LoVo (cell line): Measurements from ENCODE around the gene IER3.
"Not testable (repeated sequence)": the region's sequence is repeated elsewhere in the genome, so short reads cannot be mapped to it uniquely, and the experiment has no call there.

Experiments
- DNase-seq: peaks from one replicate; pipeline ENCODE4 v3.0.0-alpha.2; 2016; ENCODE audit warnings: low spot score

Gene IER3

DNA sequence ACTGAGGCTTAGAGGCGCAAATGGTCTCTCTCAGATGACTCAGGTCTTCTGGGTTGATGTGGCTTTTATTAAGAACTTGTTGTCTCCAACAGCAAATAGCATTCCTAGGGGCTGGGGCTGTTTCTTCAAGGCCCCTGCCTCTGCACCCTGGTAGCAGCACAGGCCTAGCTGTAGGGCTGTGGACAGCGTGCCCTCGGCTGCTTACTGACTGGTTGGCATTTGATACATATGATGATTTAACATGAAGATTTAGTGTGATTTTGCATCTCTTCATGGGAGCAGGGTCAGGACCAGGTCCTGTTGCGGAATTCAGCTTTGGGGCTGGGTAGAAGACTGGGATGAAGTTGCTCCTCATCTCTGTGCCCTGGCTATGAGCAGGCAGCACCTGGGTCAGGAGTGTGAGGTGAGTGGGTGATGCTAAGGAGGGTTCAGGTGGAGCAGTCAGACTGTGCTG lies 24.3 kb upstream of the IER3 start:
- DNase-seq = no peak

DNA sequence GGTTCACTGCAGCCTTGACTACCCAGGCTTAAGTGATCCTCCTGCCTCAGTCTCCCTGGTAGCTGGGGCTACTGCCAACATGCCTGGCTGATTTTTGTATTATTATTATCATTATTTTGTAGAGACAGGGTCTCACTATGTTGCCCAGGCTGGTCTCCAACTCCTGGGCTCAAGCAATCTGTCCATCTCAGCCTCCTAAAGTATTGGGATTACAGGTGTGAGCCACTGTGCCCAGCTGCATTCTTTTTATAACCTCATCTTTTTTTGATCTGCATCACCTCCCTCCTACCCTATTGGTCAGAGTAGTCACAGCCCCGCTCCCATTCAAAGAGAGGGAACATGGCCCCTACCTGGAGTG lies 23.6 kb upstream of the IER3 start:
- DNase-seq = no peak

DNA sequence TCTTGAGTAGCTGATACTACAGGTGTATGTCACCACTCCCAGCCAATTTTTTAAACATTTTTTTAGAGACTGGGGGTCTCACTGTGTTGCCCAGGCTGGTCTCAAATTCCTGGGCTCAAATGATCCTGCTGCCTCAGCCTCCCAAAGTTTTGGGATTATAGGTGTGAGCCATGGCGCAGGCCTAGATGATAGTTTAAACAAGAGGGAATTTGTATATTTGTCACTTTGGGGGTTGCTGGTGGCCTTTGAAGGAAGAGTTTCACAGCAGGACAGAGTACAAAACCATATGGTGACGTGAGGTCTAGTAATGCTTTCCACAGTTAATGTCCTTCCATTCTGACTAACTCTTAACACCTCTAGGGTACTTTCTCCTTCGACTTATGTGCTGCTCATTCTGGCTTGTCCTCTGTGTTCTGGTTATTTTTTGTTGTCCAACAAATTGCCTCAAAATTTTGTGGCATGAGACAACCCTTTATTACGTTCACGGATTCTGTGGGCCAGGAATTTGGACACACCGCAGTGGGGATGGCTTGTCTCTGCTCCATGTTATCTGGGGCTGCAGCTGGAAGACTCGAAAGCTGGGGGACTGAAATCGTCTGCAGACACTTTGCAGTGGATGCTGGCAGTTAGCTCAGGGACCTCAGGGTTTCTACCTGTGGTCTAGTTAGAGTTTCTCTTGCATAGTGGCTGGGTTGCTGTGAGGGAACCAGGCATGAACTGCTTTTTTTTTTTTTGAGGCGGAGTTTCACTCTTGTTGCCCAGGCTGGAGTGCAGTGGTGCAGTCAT lies 23.0 kb upstream of the IER3 start:
- DNase-seq = no peak

DNA sequence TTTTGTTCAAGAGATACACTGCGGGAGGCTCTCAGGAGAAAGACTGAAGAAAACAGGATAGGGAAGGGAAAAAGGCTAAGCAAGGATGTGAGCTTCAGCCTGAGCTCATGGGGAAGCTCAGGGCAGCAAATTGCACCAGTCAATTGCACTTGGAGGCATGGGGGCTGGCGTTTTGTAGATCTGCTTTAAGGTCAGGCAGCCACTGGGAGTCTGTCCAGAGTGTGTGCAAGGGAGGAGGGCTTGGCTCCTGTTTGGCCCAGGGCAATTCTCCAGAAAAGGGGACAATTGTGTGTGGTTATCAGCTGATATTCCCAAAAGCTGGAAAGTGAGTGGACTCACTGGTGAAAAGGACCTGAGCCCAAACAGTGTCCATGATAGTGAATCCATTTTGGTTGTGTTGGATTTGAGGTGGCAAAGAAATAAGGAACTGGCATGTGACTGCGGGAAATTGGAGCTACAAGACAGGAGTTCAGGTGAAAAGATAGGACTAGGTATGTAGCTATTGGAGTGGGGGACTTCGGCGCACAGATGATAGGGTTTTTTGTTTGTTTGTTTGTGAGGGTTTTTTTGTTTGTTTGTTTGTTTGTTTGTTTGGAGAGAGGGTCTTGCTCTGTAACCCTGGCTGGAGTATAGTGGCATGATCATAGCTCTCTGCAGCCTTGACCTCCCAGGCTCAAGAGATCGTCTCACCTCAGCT lies 22.3 kb upstream of the IER3 start:
- no peak for DNase-seq

DNA sequence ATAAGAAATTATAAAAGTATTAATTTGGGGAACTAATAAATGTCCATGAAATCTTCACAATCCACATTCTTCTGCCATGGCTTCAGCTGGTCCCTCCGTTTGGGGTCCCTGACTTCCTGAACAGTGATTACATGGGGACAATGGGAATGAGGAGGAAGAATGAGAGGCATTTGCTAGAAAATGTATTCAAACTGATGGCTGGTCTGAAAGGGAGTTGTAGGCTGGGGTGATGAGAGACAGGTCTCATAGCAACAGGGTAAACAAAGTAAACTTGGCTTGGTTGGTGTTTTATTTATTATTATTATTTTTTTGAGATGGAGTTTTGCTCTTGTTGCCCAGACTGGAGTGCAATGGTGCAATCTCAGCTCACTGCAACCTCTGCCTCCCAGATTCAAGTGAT lies 21.1 kb upstream of the IER3 start:
- DNase-seq = not testable (repeated sequence)

DNA sequence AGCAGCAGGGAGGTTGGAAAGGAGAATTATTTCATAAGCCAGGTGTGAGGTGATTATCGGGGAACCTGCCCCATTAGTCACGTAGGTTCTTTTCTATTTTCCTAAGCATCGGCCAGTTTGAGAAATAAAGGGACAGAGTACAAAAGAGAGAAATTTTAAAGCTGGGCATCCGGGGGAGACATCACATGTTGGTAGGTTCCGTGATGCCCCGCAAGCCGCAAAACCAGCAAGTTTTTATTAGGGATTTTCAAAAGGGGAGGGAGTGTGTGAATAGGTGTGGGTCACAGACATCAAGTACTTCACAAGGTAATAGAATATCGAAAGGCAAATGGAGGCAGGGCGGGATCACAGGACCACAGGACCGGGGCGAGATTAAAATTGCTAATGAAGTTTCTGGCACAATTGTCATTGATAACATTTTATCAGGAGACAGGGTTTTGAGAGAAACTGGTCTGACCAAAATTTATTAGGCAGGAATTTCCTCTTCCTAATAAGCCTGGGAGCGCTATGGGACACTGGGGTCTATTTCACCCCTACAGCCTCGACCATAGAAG lies 20.2 kb upstream of the IER3 start:
- DNase-seq = not testable (repeated sequence)

DNA sequence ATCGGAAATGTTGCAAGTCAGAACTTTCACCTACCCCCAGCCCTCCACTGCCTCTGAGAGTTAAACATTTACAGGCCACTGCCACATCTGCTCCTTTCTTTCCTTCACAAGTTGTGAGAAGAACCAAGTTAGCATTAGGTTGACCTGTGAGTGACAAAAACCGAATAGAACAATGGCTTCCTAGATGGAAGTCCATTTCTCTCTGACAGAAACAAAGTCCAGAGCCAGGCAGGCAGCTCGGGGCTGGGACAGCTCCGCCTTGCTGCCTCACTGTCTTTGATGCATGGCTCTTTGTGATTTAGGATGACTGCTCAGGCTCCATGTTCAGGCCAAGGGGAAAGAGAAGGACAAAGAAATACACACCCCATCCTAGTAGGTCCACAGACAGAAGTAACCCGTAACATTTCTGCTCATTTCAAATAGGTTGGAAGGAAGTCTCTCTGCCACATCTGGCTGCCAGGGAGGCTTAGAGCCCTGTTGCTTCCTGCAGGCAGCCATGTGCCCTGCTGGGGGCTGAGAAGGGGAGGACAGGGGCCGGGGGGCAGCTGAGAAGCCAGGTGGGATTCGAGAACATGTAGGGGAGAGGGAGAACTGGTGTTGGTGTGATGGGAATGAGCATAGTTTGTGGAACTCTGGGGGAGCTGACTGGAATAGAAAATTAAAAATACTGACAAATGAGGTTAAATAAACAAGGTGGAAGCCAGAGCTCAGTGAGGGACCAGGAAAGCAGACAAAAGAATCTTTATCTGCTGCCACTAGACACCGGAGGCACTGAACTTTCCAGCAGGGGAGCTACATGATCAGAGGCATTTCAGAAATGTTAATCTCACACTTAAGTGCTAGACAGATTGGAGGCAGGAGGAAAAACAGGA lies 19.5 kb upstream of the IER3 start:
- peak; percentile 65 for DNase-seq

DNA sequence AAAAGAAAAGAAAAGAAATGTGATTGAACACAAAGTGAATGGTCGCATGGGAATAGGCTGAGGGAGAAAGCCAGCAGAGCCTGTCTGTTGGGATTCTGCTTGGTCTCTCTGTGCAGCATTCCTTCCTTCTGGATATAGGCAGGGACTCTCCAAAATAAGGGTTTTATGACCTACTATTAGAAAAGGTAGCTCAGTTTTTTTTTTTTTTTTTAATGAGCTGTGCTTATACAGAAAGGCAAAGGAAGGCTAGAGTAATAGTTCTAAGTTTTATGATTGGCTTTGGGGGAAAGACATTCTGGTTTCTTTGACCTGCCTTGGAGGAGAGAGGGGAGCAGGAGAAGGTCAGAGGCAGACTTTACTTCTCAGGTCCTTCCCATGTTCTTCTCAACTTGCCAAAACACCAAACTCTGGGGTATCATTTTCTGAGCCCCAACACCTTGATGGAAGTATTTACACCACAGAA lies 18.8 kb upstream of the IER3 start:
- no peak for DNase-seq

DNA sequence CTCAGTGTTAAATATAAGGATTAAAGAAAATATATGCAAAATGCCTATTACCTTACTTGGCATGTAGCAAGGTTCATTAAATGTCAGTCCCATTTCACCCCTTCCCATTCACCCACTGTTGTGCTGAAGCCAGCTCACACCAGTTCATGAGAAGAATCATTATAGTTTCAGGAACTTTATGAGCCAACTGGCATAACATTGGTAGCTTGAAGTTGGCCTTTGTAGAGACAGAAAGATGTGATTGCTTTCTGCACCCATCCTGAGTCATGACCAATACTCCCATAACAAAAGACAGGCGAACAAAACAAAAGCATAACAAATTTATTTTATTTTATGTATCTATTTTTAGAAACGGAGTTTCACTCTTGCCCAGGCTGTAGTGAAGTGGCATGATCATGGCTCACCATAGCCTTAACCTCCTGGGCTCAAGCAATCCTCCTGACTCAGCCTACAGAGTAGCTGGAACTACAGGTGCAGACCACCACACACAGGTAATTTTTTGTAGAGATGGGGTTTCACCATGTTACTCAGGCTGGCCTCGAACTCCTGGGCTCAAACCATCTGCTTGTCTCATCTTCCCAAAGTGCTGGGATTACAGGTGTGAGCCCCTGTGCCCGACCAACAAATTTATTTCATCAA lies 17.6 kb upstream of the IER3 start:
- DNase-seq = no peak

DNA sequence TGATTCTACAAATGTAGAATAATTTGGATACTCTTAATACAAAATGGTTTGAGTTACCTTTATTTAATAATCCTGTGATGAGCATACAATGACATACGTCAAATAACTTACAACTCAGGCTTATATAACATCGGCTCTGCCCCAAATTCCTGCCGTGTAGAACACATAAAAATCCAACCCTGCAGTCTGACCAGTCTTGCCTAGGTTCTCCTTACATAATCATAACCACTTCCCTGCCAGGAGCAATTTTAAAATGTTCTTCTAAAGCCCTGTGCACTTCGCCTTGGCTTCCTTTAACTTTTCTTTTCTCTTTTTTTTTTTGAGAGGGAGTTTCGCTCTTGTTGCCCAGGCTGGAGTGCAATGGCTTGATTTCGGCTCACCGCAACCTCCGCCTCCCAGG lies 16.2 kb upstream of the IER3 start:
- DNase-seq = no peak

DNA sequence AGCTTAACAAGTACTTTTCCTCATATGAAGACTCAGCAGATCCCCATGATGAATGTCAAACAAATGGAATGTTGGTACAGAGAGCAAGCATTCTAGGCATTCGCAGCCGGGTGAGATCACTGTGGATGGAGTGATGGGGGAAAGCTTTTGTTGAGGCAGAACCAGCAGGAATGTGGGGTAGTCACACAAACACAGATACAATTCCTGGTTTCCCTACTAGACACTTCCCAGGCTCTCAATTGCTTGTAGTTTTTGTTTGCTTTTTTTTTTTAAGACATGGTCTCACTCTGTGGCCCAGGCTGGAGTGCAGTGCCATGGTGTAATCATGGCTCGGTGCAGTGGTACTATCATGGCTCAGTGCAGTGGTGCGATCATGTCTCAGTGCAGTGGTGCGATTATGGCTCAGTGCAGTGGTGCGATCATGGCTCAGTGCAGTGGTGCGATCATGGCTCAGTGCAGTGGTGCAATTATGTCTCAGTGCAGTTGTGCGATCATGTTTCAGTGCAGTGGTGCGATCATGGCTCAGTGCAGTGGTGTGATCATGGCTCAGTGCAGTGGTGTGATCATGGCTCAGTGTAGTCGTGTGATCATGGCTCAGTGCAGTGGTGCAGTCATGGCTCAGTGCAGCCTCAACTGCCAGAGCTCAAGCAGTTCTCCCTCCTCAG lies 15.4 kb upstream of the IER3 start:
- DNase-seq = no peak

DNA sequence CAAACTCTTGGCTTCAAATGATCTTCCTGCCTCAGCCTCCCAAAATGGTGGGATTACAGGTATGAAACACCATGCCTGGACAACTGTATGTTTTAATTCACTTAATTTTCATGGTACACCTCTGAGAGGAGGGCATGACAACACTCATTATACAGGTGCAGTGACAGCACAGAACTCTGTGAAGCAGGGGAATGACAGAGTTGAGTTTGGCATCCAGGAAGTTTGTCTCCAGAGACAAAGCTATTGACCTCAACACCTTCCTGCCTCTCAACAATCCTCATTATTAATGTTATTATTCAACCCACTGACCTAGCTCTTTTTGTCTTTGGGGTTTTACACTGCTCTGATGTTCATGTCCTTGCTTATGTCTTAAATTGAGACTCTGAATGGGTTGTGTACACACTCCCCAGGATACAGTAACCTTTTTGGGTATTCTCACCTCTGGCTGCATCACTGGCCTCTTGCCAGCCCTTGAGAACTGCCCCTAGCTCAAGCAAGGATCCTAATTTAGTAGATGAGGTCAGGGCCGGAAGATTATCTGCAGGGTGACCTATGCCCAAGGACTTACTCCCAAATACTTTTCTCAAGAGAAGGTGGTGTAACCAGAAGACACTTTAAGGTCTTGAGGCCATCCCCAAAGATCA lies 13.0 kb upstream of the IER3 start:
- no peak for DNase-seq

DNA sequence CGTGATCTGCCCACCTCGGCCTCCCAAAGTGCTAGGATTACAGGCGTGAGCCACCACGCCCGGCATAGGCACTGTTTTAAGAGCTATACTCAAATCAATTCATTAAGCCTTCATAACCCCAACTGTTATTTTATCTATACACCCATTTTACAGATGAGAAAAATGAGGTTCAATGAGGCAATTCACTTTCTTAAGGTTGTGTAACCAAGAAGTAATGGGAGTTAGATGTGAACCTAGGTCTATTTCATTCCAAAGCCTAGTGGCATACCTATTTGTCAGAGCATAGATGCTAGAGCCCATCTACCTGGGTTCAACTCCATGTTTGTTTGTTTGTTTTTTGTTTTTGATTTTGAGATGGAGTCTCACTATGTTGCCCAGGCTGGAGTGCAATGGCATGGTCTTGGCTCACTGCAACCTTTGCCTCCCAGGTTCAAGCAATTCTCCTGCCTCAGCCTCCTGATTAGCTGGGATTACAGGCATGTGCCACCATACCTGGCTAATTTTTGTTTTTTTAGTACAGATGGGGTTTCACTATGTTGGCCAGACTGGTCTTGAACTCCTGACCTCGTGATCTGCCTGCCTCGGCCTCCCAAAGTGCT lies 12.2 kb upstream of the IER3 start:
- DNase-seq = not testable (repeated sequence)

DNA sequence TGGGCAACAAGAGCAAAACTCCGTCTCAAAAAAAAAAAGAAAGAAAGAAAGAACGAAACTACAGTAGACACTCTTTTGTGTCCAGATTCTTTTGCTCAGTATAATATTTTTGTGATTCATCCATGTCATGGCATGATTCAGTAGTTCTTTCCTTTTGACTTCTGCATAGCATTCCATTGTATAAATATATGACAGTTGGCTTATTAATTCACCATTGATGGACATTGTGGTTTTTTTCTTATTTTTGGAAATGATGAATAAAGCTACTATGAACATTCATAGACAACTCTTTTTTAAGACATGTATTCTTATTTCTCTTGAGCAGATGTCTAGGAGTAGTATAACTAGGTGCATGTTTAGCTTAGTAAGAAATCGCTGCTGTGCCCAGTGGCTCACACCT lies 10.3 kb upstream of the IER3 start:
- no peak for DNase-seq

DNA sequence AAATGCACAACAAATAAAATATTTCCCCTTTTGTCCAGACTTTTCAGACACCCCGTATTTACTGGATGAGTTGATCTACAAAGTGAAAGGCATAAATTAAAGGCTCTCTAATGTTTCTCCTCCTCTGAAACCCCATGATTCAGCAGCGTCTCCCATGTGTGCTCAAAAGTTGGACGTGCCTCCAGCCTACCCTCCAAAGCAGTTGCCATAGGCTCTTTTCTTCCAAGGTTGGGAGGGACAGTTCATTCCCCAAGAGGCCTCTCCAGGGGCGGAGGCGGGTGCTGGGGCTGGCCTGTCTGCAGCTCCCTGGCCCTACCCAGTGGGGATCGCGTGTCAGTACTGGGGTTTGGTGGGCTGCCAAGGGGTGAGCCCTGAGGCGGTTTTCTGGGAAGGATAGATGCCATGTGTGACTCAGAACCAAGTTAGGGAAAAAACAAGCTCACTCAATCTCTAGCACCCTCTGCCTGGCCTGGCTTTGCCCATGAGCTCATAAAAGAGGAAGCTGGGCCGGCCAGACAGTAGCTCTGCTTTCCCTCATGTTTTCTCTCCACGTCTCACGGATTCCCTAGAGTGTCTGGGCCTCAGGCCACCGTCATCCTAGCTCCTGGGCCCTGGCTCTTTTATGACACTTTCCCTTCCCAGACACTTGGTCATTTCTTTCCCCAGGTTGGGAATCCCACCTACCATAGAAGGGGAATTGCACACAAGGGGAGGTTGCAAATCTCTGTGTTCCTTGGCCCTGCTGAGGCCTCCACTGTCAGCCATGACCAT lies 8.0 kb upstream of the IER3 start:
- DNase-seq = peak; percentile 99

DNA sequence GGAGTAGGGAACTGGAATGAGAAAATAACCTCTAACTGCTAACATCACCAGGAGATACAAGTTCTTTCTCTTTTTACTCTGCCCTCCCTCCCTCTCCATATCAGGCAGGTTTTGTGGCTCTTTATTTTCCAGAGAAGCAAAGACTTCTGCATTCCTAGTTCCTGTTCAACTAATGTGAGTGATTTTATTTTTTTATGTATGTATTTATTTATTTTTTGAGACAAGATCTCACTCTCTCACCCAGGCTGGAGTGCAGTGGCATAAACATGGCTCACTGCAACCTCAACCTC lies 6.0 kb upstream of the IER3 start:
- no peak for DNase-seq

DNA sequence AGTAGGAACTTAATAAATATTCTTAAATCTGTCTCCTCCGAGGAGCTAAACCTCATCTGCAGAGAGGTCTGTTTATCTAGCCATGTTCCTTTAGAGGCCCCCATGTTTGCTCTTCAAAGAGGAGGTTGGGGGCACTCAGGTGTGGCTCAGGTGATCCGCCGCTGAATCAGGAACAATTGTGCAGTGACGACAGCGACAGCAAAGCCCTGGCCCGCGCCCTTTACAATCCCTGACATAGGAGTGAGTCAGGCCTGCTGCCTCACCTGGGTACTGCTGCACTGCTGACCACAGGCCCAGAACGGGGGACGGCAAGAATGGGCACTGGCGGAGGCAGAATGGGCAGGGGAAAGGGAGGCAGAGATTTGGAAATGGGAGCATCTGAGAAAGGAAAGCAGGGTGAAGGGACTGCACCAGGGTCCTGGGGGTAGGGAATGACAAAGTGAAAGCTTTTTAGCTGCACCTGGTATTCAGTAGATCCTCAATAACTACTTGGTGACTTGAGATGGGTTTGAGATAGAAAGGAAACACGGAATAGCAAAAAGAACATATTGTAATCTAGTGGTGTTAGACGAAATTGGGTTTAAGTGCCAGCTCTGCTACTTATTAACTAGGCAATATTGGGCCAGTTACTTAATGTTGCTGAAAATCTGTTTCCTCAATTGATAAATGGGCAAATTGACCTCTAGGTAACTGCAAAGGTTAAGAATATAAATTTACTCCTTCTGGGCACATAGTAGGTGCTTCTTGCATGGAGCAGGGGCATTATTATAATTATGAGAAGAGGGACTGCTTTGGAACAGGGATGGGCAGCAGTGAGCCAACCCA lies 5.4 kb upstream of the IER3 start:
- DNase-seq = peak; percentile 93

DNA sequence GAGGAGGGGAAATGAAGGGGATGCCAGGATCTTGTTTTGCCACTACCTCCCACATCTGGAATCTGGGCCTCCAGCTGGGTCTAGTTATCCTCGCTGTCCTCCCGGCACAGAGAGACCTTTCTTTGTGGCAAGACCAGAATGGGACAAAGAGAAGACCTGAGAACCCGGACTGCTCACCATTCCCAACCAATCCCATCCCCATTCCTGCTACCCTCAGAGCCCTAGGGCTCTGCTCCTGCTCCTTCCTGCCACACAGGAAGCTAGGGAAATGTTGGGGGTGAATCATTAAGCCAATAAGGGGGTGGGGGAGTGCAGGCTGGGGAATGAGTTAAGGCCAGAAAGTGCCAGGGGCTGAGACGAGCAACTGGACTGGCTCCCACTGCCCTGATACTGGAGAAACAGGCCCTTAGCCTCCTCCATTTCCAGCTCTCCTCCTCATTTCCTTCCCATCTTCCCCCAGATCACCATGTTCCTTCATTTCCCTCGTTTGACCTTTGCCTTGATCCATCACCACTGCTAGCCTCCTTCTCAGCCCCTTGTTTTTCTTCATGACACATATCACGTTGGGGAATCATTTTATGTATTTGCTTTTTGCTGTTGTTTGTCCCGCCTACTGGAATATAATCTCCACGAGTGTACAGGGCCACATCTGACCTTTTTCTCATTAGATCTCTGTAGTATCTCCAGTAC lies 4.6 kb upstream of the IER3 start:
- DNase-seq = peak; percentile 48
